ENCODE measurements around the gene AMPH.

DNA sequence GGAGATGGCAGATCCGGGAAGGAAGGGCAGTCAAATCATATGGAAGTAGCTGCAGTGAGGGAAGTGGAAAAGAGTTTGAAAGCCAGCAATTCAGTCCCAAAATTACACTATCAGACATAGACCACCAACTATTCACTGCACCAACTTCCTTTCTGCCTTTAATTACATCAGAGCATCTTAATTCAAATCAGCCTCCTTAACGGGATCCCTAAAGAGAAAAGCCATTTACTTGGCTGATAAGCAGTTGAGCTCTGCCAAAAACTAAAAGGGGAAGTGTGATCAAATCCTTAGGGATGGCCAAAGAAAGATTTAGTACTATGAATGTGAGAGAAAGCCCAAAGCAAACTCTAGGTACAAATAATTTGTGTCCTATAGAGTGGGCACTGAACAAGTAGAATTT lies 110.4 kb downstream of the AMPH start:
- TF ChIP-seq, protein P1, sequence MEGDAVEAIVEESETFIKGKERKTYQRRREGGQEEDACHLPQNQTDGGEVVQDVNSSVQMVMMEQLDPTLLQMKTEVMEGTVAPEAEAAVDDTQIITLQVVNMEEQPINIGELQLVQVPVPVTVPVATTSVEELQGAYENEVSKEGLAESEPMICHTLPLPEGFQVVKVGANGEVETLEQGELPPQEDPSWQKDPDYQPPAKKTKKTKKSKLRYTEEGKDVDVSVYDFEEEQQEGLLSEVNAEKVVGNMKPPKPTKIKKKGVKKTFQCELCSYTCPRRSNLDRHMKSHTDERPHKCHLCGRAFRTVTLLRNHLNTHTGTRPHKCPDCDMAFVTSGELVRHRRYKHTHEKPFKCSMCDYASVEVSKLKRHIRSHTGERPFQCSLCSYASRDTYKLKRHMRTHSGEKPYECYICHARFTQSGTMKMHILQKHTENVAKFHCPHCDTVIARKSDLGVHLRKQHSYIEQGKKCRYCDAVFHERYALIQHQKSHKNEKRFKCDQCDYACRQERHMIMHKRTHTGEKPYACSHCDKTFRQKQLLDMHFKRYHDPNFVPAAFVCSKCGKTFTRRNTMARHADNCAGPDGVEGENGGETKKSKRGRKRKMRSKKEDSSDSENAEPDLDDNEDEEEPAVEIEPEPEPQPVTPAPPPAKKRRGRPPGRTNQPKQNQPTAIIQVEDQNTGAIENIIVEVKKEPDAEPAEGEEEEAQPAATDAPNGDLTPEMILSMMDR (IDR thresholded peaks at IDR 0.05), result no peak
- TF ChIP-seq POLR2A (IDR thresholded peaks at IDR 0.05), result no peak
